Activated CD4-positive, alpha-beta T cell treated with anti-CD3 and anti-CD28 coated beads, Interleukin-2, amount 50 U/mL, for 4 hours (primary cell): Measurements from ENCODE around the gene TRAK2.
"Not testable (repeated sequence)": the region's sequence is repeated elsewhere in the genome, so short reads cannot be mapped to it uniquely, and the experiment has no call there.

ENCODE experiments used
- DNase-seq, 2 experiments: peaks; one replicate each; pipeline ENCODE4 v3.0.0-alpha.2; 2020

The TRAK2 gene, protein sequence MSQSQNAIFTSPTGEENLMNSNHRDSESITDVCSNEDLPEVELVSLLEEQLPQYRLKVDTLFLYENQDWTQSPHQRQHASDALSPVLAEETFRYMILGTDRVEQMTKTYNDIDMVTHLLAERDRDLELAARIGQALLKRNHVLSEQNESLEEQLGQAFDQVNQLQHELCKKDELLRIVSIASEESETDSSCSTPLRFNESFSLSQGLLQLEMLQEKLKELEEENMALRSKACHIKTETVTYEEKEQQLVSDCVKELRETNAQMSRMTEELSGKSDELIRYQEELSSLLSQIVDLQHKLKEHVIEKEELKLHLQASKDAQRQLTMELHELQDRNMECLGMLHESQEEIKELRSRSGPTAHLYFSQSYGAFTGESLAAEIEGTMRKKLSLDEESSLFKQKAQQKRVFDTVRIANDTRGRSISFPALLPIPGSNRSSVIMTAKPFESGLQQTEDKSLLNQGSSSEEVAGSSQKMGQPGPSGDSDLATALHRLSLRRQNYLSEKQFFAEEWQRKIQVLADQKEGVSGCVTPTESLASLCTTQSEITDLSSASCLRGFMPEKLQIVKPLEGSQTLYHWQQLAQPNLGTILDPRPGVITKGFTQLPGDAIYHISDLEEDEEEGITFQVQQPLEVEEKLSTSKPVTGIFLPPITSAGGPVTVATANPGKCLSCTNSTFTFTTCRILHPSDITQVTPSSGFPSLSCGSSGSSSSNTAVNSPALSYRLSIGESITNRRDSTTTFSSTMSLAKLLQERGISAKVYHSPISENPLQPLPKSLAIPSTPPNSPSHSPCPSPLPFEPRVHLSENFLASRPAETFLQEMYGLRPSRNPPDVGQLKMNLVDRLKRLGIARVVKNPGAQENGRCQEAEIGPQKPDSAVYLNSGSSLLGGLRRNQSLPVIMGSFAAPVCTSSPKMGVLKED

DNA sequence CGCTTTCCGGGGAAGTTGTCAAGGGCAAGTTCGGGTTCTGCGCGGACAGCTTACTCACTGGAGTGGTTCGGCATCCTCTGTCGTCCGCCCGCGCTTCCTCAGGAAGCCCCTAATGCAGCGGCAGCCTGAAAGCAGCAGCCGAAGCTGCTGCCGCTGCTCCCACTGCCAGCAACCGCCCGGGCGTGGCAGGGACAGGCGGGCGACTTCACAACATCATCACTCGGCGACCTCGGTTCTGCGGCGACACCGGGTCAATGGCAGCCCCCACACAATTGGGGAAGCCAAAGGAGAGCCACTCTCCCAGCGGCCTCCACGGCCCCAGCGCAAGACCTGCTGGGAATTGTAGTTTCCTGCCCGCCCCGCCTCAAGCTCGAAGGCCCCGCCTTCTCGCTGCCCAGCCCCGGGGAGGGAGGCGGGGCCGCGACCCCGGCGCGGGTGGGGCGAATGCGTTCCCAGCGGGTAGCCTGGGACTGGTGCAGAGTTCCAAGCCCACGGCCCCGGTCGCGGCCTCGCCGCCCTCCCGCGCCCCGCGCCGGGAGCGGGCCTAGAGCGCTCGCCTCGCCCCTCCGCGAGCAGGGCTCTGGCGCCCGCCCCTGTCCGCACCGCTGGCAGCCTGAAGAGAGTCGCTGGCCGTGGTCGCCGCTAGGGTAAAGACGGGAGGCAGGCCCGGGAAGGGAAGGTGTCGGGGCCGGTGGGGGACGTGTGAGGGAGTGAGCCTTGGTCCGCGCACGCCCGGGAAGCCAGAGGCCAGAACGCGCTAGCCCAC lies at the start of gene TRAK2, which contains the start of gene STRADB:
TSS of gene TRAK2 (minus strand) at position 167 of the 766 bp plus-strand sequence. CDS start 30,951 bp downstream, outside the sequence.
TSS of gene STRADB (plus strand) at position 449 of the 766 bp plus-strand sequence. CDS start 3,101 bp downstream, outside the sequence.
- peak; percentile 92 to 93 for DNase-seq

GRCh38 chr2:201500534-201500933 lies 49.3 kb upstream of the TRAK2 start:
- DNase-seq = no peak

DNA sequence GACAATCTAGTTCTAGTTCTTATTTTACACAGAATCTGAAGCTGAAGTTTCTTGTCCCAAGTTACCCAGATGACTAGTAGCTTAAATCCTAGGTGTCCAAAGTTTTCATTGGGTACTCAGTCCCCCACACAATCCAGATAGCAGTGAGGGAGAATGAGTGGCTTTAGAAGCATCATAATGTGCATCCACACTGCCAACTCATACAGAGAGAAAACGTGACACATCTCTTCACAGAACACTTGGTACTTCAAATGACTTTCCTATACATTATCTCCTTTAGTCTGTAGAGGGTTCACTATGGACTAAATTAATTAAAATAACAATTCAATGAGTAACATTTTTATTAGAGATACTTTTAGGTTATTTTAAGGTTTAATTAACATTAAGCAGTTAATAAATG lies 45.5 kb upstream of the TRAK2 start:
- DNase-seq = no peak

GRCh38 chr2:201490291-201490690 lies 39.0 kb upstream of the TRAK2 start:
- no peak for DNase-seq

DNA sequence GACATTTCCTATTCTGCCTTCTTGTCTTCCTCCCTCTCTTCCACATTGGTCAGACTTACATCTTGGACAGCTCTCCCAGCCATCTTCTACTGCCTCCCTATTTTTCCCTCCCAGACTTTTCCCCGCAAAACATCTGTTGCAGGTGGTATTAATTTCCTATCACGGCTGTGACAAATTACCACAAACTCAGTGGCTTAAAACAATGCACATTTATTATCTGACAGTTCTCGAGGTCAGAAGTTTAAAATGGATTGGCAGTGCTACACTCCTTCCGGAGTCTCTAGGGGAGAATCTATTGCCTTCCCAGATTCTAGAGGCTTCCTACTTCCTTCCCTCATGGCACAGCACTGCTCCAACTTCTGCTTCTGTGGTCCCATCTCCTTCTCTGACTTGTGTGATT lies 33.5 kb upstream of the TRAK2 start:
- DNase-seq = no peak

DNA sequence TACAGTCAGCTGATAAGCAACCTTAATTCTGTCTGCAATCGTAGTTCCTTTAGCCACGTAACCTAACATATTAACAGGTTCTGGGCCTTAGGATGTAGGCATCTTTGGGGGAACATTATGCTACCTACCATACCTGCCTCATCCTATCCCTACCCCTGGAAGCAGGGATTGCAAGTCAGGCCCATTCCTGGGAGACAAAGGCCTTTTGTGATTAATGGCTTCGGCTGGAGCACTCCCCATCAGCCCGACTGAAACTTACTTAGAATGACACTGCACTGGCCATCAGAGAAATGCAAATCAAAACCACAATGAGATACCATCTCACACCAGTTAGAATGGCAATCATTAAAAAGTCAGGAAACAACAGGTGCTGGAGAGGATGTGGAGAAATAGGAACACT lies 32.5 kb upstream of the TRAK2 start:
- DNase-seq = not testable (repeated sequence)

DNA sequence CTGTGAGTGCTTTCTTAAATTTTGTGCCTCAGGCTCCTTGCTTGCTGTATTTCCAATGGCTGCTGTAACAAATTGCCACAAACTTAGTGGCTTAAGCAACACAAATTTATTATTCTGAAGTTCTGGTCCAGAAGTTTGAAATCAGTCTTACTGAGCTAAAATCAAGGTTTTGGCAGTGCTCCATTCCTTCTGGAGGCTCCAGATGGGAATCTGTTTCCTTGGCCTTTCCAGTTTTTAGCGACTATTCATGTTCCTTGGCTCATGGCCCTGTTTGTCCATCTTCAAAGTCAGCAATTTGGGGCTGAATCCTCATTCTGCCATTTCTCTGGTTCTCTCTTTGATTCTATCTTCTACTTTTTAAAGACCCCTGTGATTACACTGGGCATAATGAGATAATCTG lies 32.1 kb upstream of the TRAK2 start:
- no peak for DNase-seq

DNA sequence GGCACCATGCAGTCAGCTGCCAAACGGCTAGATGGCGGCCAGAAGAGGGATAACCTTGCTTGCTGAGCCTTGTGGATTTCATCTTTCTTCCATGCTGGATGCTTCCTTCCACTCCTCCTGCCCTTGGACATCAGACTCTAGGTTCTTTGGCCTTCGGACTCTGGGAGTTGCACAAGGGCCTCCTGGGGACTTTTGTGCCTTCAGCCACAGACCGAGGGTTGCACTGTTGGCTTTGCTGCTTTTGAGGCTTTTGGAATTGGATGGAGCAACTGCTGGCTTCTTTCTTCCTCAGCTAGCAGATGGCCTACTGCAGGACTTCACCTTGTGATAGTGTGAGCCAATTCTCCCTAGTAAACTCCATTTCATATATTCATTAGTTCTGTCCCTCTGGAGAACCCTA lies 31.3 kb upstream of the TRAK2 start:
- DNase-seq = no peak

DNA sequence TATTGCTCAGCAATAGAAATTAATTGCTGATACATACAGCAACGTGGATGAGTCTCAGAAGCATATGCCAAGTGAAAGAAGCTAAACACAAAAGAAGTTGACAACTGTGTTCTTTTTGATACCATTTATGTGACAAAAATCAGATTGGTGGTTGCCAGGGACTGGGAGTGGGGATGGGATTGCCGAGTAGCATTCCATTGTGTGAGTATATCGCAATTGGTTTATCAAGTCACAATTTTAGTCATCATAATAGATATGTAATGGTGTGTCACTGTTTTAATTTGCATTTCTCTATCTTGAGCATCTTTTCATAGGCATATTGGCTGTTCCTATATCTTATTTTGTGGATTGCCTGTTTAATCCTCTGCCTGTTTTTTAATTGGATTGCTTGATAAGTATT lies 21.2 kb upstream of the TRAK2 start:
- no peak for DNase-seq

DNA sequence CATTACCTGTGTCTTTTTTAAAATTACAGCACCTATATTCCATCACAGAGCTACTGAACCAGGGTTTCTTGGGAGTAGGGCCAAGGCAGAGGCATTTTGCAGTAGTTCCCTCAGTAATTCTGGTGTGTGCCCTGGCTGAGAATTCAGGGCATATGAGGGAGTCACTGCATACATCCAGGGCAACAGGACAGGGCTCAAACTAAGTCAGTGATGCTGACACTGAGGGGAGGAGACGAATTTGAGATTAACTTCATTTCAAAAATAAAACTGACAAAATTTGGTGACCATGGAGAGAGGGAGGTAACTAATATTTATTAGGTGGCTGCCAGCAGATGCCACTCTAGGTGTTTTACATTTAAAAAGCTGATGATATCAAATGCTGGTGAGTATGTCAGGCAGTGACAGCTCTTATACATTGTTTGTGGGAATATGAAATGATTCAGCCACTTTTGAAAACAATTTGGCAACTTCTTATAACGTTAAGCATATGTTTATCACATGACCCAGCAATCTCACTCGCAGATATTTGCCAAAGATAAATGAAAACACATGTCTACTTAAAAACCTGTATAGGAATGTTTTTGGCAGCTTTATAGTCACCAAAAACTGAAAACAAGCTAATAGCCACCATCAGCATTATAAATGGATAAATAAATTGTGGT lies 20.6 kb upstream of the TRAK2 start:
- DNase-seq = no peak

DNA sequence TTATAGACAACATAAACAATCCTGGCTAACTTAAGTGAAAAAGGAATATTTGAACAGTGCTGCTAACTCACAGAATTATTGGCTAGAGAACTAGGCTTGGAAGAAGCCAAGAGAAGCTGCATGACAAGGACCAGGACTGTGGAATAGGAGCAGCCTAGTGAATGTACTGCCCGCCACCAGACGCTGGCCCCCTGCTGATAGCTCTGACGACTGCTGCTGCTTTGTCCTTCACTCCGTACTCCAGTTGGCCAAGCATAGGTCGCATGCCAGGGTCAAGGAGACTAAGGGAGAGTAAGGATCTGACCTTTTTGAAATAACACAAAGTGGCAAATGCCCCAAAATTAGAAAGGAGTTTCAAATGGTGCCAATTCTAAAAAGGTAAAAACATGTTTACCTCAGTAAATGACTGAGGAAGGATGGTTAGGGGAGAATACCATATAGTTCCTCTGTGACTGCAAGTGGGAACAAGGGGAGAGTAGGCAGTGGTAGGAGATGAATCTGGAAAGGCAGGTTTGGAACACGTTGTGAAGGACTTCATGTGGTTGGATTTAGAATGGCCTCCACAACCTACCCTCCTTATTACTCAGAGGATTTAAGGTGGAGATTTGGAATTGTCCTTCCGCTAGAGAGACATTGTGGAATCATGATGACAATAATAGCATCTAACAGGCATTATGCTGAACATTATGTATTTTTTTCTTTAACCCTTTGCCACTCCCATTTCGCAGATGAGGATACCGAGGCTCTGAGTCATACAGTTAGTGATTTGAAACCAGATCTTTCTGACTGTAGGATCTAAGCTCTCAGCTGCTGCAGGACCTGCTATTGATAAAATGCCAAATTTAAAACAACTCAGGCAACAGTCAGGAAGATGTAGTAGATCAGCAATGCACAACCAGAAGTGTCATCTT lies 19.8 kb upstream of the TRAK2 start:
- no peak for DNase-seq

- DNase-seq = no peak
Measured at GRCh38 chr2:201467666-201468065, 16.4 kb upstream of the TRAK2 start.

DNA sequence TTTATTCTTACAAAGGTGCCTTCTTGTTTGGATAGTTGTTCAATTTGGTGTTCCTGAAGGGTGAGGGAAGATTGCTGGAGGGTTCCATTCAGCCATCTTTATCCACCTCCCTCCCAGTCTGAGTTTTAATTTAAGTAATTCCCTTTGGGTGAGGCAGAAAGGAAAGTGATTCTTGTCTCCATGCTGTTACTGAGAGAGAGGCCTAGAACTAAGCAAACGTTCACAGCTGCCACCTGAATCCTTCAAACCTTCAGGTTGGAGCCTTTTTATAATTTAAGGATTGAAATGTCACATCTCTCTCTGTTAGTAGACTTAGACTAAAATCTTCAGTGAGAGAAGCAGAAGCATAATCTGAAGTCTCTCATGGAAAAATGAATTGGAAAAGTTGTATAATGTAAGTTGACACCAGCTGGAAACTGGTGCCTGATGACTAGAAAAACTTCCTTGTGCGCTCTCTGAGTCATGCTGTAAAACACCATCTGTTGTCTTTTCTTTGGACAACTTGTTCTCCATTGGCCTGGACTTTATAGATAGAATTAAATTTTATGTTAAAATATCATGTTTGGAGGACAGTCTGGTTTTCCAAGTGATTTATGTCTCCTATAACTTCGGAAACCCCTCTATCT lies 14.9 kb upstream of the TRAK2 start:
- DNase-seq = no peak

DNA sequence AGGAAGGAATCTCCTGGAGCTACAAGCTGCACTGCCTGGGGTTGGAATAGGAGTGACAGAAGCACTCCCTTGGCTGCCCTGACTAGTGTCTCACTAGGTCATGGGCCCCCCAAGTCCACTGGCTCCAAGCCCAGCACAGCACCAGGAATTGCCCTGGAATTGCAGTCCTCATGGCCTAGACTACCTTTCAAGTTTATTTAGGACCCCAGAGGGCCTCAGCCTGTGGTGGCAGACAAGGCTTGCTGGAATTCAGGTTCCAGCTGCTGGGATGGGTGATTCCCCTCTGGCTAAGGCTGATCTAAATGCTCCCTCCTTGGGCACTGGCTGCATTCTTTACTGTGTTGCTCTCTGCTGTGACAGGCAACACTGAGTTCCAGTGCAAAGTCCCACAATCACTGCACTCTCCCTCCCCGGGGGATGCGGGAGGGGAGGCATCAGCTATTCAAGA lies 14.3 kb upstream of the TRAK2 start:
- no peak for DNase-seq

- DNase-seq = no peak
Measured at GRCh38 chr2:201464547-201464946, 13.3 kb upstream of the TRAK2 start.

DNA sequence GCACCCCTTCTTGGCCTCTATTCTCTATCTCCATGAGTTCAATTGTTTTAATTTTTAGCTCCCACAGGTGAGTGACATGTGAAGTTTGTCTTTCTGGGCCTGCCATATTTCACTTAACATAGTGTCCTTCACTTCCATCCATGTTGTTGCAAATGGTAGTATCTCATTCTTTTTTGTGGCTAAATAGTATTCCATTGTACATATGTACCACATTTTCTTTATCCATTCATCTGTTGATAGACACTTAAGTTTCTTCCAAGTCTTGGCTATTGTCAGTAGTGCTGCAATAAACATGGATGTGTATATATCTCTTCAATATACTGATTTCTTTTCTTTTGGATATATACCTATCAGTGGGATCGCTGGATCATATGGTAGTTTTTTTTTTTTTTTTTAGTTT lies 9.3 kb upstream of the TRAK2 start:
- DNase-seq = no peak

- DNase-seq = no peak
Measured at GRCh38 chr2:201458381-201458780, 7.1 kb upstream of the TRAK2 start.

GRCh38 chr2:201452922-201453643 lies 1.8 kb upstream of the TRAK2 start:
- DNase-seq = no peak

- no peak for DNase-seq
Measured at GRCh38 chr2:201452058-201452921, 1.0 kb upstream of the TRAK2 start.
